SK-N-SH (cell line): ENCODE measurements around the gene DNASE2.

Experiments
- CTCF ChIP-seq: fragments of 200-600 bp; sonication (generic); IDR thresholded peaks from 2 replicates; pipeline ENCODE4 v1.6.1; 2017; ENCODE audit warnings: antibody characterized with exemption, mild to moderate bottlenecking, moderate library complexity
- GABPA ChIP-seq: IDR thresholded peaks from 2 replicates; pipeline ENCODE4 v1.4.0; 2012; ENCODE audit warnings: low read depth, mild to moderate bottlenecking
- MAX ChIP-seq: IDR thresholded peaks from 2 replicates; pipeline ENCODE4 v1.4.0; 2012; ENCODE audit warnings: low read depth
- RFX5 ChIP-seq: IDR thresholded peaks from 2 replicates; pipeline ENCODE4 v1.6.1; 2012; ENCODE audit warnings: mild to moderate bottlenecking, improper control_type of control experiment, low read length

- TF ChIP-seq MAX (no peak), CTCF (no peak), GABPA (no peak), RFX5 (no peak)
These were observed 48.9 kb upstream of the DNASE2 start for GRCh38 chr19:12930002-12930645.
